Hematopoietic multipotent progenitor cell treated with erythropoietin and hydrocortisone succinate and interleukin-3 and kit ligand, for 17 days (in vitro differentiated cells): Measurements from ENCODE around the gene ARHGAP25.

Source experiments
- DNase-seq: peaks from one replicate; pipeline ENCODE4 v3.0.0-alpha.2; 2015; ENCODE audit warnings: low spot score

Gene ARHGAP25

DNA sequence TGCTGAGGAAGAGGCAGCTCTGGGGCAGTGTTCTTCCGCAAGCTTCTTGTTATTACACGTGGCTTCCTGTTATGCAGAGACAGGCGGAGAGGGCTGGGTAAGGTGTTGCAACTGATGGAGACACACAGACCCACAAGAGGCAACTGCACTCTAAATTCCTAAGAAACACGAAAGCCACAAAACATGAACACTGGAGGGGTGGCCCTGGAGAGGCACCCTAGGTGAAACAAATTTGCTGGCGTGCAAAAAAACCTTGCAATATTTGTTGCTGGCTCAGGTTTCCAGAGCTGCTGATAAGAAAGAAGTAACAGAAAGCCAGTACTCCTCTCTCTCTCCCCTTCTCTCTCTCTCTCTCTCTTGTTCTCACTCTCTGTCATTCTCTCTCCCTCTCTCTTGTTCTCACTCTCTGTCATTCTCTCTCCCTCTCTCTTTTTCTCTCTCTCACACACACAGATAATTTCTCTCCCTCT lies 31.8 kb downstream of the ARHGAP25 start:
- DNase-seq: no peak

DNA sequence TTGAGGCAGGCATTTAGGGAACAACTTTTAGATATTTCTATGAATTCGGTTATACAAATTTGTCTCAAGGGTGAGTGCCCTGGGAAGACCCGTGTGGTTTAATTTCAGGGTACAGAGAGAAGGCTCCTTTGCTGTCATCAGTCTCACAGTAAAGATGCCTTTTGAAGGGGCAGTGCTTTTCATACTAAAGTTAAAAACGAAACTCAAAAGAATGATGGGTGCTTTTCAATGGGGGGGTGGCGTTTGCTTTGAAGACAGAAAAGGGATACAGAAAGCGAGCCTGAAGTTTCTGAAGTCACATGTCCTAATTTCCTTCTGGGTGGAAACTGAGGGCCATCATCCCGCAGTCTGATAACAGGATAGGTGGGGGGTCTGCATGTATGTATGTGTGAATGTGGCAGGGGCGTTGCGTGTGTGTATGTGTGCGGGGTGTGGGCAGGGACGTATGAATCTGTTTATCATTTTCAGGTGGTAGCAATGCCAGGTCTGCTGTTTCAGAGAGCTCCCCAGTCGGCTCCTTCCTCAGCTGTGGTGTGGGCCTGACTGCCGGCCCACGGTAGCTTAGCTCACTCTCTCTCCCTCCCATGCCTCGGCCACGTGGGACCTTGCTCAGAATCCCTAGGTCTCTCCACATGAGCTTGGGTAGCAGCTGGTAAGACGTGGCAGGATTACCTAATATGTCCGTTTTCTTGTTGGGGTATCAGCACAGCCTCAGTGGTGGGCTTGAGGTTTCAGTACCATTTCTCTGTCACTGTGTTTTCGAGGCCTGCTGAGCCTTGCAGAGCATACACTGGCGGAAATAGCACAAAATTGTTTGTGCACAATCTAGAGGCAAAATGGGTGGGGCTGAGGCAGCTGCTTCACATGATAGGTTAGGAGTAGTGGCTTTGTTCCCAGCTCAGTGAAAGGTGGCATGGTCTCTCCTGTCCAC lies 32.7 kb downstream of the ARHGAP25 start:
- DNase-seq: peak; percentile 21

DNA sequence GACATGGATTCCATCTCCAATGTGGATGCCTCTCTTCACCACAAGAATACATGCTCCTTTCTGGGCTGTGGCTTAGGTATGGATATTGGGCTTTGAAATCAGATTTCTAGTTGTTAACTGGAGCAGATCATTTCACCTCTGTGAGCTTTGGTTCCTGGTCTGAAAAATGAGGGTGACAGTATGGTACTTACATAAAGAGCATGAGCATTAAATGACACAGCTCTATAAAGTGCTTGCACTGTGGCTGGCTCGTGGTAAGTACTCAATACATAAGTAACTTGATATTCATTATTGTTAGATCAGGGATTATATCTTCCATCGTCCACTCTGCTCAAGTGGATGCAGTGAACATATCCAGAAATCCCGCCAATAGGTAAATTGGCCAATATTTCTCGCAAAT lies 33.4 kb downstream of the ARHGAP25 start:
- no peak for DNase-seq

DNA sequence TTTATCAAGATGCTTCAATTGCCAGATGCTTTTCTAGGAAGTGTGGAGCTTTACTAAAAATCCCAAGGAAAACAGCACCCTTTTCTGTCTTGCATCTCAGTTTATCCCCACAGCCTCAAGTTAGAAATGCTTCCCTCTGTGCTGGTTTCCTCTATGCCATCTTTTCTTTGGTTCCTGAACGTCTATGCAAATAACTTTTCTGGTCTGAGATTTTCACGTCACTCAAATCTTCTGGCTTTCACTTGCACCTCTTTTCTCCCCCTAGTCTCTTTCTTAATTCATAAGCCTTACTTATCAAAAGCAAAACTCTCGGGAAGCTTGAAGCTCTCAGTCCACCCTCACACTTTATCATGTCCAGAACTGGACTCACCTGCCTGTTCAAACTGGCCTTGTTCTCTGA lies 33.9 kb downstream of the ARHGAP25 start:
- no peak for DNase-seq

DNA sequence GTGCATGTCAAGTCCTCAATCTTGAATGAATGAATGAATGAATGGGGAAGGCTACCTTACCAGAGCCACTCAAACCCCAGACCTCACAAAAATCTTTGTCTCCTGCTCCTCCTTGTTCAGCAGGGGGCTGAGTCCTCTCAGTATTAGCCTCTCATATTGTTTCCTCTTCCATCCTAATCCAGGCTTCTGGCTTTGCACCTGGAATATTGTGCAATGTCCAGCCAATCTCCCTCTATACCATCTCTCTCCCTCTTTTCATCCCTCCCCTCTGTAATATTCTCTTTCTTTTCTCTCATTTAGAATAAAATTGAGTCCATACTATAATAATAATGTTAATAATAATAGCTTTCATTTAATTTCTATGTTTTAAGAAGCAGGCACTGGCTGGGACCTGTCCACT lies 34.3 kb downstream of the ARHGAP25 start:
- DNase-seq: no peak

DNA sequence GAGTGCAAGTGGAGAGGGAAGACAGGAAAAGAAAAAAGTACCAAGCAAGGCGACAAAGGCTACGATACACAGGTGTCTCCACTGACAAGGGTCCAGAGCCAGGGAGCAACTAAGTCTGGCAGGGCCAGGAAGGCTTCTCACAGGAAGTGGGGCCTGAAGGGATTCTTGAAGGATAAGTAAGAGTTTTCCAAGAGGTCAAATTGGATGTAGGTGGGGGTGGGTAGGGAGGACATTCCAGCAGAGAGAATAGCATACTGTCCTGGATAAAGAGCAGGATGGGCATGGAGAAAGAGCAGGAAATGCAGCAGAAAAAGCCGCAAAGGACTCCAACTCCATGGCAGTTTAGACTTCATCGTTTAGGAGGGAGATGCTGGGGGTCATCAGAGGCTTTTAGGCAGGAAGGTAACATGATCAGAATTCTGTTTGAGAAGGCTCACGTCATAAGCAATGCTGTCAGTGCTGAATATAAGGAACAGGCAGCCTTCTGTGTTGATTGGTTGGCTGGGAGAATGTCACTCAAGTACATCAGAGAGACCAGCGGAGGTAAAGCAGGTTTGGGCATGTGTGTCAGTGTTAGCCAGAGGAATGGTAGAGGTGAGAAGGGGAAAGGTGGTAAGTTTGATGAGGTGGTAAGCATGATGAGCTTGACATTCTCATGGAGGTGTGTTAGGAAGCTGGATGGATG lies 35.1 kb downstream of the ARHGAP25 start:
- DNase-seq: no peak

DNA sequence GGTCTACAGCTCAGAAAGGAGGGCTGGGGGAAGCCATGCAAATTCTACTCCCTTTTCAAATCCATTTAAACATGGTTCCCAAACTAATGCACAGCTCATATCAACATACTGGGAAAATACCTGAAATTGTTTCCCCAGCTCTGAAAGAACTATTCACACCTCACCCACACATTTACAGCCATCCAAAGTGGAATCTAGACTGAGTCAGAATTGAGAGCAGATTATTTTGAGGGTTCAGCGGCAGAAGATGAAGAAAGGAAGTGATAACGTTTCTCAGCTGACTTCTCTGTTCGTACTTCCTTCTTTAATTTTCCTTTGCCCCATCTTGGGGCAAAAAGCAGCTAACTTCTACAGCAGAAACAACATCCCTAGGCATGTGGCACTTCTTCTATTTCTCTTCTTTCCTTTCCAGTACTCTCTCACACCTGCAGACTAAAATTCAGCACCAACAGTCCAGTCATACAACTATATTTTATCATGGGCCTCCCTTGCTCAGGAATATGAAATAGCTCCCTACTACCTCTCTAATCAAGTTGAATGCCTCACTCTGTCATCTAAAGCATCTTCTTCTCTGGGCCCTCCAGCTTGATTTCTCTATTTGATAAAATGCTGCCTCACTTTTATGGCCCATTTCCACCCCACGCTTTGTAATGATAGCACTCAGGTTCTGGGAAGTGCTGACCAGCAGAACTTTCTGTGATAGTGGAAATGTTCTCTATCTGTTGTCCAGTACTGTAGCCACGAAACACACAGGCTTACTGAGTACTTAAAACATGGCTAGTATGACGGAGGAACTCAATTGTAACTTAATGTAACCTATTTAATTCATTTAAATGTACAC lies 35.9 kb downstream of the ARHGAP25 start:
- DNase-seq: no peak

DNA sequence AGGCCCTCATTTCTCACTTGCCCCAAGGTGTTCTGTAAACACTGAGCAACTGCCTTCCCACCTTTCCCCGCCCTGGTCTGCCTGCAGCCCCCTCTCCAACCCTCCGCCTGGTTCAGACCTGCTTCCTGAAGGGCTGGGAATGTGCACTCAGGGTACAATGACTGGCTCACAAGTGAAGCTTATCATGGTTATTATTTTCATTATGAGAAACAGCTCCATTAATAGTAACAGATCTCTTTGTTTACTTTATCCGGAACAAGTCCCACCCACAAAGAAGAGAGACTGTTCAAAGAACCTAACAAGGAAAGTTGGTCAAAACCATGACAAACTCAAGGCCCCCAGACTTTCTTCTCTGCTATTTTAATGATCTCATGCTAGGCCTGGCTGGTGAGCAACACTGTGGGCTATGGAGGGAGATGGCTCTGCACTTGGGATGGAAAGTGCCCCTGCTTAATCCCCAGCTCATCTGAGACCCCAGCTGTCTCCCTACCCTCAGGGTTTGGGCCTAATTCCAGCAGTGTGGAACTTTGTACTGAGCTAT lies 36.7 kb downstream of the ARHGAP25 start:
- DNase-seq: no peak

DNA sequence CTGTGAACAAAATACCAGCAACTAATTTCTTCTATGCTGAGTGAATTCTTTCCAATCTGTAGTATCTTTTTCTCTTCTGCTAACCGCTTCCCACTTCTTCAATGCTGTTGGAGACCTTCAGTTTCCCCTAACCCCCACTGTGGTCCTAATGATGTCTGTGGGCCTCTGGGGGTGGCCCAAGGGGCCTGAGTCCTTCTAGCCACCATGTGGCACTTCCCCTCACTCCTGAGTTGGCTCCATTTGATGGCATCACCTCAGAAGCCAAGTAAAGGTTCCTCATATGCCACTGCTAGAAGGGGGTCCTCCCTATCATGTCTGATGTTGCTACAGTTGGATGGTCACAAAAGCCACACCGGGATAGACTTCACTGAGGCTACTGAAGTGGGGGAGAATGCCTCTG lies 37.5 kb downstream of the ARHGAP25 start:
- DNase-seq: no peak

DNA sequence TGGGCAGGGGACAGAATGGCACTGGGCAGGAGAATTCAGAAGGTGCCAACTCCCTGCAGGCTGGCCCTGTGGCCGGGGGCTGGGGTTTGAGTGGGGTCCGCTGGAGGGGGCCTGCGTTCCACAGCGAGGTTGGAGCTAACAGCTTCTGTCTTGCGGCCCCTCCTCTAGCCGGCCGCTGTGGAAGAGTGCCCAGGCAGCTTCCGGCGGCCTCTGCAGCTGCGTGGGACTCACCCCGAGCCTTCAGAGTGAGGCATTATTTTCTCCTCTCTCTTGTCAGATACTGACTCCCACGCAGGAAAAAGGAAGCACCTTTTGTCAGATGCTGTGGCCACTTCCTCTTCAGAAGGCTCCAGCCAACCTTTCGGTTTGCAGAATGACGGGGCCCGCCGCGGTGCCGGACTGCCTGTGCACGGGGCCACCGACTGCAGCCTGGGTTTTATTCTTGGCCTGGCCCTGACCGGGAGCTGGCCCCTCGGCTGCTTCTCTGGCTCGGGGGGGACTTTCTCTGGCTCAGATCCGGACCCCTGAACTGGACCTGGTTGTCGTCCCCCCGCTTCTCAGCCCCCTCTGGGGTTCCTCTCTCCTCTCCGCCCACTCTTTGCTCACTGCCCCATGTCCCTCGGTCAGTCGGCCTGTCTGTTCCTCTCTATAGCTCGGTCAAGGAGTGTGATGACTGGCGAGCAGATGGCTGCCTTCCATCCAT lies 40.1 kb downstream of the ARHGAP25 start:
- no peak for DNase-seq

DNA sequence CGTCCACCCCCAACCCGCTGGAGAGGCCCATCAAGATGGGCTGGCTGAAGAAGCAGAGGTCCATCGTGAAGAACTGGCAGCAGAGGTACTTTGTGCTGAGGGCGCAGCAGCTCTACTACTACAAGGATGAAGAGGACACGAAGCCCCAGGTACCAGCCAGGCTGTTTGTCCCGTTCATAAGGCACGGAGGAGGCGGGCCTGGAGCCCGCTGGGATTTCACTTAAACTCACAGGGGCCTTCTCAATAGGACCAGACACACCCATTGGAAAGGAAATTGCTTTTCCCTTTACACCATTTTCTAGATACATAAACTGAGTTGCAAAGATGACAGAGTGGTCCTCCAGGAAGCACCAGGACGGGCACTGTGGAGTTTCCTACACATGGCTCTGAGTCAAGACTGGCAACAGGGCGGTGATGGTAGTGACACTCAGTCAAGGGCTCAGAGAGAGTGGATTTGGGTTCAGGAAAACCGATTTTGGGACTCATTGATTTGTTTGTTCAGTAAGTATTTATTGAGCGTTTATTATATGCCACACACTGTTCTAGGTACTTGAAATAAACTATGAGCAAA lies 40.7 kb downstream of the ARHGAP25 start:
- DNase-seq: no peak

DNA sequence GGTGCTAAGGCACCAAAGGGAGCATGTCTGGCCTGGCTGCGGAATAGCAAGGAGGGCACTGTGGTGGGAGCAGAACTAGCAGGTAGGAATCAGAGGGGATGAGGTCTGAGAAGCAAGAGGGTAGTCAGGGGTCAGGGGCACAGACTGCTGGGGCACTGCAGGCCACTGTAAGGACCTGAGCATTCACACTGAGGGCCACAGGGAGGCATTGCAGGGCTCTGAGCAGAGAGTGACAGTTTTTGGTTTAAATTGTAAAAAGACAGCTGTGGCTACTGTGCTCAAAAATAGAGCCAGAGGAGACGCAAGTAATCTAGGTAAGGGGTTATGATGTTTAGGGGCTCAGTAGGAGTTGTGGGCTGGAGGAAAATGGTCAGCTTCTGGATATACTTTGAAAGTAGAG lies 41.5 kb downstream of the ARHGAP25 start:
- no peak for DNase-seq

DNA sequence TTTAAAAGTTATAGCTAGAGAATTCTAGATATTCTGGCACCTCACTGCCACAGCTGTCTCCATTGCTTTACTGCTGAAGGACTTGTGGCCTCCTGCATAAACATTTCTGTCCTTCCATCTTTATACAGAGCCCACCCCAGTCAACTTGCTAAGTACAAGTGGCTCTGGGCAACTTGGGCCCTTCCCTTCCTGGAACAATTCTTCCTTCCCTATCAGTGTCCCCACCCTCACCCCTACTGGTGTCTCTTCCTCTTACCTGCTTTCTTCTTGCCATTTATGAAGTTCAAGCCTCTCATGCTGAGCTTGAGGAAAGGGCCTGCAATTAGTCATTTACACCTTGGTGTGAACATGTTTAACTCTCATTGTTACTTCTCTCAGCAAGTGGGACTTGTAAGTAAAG lies 45.0 kb downstream of the ARHGAP25 start:
- DNase-seq: no peak

DNA sequence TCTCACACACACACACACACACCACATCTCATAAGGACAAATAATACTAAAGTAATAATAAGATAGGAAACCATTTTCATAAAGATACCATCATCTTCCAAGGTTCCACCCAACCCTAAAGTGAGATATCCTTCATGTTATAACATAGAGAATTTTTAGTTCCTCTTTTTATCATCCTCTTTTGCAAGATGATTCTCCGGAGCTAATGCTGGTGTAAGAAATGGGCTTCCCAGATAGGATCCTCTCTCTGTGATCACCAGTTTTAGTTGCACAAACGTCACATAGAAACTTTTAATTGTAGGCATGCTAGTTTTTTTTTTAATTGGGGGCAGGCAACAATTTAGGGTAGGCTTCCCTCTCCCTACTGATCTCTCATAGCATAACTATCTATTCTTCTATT lies 49.6 kb downstream of the ARHGAP25 start:
- DNase-seq: no peak

DNA sequence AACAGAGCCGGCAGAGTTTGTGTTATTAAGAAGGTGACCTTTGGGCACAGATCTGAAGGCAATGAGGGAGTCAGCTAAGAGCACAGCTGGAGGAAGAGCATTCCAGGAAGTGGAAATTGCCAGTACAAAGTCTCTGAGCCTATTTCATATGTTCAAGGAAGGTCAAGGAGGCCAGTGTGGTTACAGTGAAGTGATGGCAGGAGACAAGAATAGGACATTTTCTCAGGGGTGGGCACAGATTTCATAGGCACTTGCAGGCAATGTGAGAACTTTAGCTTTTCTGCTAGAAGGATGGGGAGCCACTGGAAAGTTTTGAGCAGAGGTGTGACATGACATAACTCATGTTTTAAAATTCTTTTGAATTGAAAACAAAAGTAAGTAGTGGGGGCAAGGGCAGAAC lies 50.3 kb downstream of the ARHGAP25 start:
- no peak for DNase-seq

DNA sequence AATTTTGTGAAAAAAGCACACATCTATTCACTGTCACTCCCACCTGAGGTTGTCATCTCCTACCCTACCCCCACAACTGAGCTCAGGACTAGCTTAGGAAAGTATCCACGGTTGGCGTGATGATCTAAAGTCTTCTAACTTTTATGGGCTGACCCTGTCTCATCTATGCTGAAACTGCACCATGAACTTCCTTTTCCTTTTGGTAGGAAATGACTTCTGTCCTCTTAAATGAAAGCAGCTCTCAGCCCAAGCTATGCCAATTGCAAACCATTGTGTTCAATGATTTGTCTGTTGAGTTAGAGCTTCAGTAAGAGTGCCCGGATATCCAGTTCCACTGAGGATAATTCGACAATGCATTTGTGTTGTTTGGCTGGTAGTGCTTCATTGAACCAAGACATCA lies 52.7 kb downstream of the ARHGAP25 start:
- no peak for DNase-seq

DNA sequence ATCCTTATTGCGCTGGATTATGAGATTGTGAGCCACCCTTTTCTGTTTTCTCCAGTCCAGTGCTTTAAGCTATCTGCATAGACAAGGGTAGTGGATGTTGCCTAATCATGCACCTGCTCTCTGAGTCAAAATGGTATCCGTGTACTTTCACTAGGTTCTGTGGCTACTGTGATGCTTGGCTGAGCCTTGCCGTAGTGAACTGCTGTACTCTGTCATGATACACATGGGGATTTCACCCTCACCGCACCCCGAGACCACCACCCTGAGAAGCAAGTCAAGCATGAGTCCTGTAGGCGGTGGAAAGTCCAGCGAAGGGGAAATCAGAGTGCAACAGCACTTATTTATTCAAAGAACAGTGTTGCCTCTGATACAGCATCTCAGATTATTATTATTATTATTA lies 55.0 kb downstream of the ARHGAP25 start:
- no peak for DNase-seq

DNA sequence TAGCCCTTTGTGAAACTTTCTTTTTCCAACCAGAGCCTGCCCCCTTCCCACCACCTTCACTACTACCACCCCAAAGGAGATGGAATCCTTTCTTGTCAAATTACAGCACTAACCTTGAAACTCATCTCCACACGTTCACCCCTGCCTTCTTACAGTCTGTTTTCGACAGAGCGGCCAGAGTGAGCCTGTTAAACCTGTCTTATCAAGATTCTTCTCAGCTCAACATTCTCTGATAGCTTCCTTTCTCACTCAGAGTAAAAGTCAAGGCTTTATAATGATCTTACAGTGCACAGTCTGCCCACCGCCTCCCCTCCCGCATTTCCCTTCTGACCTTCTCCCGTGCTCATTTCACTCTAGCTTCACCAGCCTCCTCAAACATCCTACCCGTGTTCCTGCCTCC lies 56.0 kb downstream of the ARHGAP25 start:
- no peak for DNase-seq

DNA sequence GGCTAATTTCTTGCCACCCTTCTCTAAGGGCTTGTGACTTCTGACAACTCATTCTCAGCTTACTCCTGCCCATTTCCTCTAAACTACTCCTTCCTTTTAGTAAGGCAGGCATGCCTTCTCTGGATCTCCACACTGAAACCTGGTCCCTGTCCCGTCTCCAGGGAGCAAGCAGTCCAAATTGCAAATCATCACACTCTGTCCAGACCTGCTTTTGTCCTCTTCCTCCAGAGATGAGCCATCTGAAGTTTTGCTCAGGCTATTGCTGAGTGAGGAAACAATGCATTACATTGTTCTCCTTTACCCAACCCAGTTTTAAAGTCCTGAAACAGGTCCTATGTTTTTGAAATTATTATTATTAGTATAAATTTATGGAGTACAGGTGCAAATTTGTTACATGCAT lies 57.3 kb downstream of the ARHGAP25 start:
- DNase-seq: no peak

DNA sequence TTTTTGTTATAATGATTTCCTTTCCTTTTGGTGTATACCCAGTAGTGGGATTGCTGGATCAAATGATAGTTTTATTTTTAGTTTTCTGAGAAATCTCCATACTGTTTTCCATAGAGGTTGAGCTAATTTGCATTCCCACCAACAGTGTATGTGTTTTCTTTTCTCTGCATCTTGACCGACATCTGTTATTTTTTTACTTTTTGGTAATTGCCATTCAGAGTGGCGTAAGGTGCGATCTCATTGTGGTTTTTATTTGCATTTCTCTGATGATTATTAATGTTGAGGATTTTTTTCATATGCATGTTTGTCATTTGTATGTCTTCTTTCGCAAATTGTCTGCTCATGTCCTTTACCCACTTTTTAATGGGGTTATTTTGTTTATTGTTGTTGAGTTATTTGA lies 58.1 kb downstream of the ARHGAP25 start:
- DNase-seq: no peak

DNA sequence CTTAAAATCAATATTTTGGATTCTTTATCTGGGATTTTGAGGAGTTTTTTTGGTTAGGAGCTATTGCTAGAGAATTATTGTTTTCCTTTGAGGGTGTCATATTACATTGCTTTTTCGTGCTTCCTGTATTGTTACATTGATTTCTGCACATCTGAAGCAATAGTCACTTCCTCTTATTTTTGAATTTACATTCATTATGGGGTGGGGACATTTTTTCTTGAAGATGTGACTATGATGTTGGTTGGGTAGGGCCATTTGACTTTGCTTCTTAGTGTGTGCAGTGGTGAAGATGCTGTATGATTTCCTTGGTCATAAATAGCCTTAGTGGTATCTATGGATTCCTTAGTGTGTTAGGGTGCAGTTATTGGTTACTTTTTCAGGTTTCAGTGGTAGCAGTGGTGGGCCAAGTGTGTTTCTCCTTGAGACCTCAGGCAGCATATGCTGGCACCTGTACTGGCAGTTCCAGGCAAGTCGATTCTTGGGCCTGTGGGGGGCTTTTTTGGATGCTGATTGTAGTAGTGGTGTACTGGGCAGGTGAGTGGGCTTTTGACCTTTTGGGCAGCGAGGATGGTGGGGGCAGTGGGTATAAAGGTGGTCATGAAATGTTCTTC lies 61.8 kb downstream of the ARHGAP25 start:
- no peak for DNase-seq
